Hypothalamus (tissue), 51 donors: ENCODE measurements around the gene GOLGA6A.
"Not testable (repeated sequence)": the region's sequence is repeated elsewhere in the genome, so short reads cannot be mapped to it uniquely, and the experiment has no call there.

ENCODE experiments used
- DNase-seq, 51 donors: peaks; one replicate each; lab custom pipeline; 2025; lab: John Stamatoyannopoulos, UW

Gene GOLGA6A

DNA sequence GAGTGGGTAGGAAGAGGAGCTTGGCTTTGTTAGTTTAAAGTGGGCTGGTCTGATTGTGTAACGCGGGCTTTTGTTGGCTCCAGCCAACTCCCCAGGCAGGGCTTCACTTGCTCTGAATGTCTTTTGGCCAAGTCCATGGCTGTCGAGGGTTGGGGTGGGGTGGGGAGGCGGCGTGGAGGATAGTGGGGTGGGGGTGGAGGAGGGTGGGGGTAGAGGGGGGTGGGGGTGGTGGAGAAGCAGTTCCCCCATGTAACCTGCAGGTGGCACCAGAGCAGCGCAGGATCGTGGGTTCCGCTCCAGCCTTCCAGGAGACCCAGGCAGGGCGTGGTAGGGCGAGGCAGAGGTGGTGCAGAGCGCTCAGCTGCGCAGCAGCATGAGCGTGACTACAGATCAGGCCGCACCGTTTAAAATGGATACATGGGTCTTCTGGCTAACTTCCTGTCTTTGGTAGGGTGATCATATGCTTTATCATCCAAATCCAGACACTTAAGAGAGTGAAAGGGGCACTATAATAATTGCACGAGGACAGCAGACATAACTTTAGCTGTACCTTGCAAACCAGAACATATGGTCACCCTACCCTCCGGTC is 28.3 kb downstream of the GOLGA6A start:
- peak in 36 of 51 donors; percentile 5 to 61 (median 30) for DNase-seq

DNA sequence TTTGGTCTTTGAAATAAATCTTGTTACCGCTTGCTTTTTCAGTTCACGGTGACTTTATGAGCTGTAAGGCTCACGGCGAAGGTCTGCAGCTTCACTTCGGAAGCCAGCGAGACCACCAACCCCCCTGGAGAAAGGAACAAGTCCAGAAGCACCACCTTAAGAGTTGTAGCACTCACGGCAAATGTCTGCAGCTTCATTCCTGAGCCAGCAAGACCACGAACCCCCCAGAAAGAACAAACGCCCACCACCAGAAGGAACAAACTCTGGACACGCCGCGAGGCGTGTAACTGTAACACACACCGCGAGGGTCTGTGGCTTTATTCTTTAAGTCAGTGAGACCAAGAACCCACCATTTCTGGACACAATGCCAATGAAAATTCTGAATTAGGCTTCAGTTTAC is 28.8 kb downstream of the GOLGA6A start:
- DNase-seq, result no peak

DNA sequence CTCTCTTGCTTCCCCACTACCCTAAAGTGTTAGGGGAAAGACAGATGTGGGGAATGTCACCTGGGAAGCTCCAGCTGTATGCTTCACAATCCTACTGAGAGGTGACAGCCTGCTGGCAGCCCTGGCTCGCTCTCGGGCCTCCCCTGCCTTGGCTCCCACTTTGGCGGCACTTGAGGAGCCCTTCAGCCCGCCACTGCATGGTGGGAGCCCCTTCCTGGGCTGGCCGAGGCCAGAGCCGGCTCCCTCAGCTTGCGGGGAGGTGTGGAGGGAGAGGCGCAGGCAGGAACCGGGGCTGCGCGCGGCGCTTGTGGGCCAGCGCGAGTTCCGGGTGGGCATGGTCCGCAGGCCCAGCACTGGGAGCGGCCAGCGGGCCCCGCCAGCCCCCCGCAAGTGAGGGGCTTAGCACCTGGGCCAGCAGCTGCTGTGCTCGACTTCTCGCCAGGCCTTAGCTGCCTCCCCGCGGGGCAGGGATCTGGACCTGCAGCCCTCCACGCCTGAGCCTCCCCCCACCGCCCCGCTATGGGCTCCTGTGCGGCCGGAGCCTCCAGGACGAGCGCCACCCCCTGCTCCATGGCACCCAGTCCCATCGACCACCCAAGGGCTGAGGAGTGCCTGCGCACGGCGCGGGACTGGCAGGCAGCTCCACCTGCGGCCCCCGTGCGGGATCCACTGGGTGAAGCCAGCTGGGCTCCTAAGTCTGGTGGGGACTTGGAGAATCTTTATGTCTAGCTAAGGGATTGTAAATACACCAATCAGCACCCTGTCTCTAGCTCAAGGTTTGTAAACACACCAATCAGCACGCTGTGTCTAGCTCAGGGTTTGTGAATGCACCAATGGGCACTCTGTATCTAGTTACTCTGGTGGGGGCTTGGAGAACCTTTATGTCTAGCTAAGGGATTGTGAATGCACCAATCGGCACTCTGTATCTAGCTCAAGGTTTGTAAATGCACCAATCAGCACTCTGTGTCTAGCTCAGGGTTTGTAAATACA is 29.8 kb downstream of the GOLGA6A start:
- not testable (repeated sequence) for DNase-seq

DNA sequence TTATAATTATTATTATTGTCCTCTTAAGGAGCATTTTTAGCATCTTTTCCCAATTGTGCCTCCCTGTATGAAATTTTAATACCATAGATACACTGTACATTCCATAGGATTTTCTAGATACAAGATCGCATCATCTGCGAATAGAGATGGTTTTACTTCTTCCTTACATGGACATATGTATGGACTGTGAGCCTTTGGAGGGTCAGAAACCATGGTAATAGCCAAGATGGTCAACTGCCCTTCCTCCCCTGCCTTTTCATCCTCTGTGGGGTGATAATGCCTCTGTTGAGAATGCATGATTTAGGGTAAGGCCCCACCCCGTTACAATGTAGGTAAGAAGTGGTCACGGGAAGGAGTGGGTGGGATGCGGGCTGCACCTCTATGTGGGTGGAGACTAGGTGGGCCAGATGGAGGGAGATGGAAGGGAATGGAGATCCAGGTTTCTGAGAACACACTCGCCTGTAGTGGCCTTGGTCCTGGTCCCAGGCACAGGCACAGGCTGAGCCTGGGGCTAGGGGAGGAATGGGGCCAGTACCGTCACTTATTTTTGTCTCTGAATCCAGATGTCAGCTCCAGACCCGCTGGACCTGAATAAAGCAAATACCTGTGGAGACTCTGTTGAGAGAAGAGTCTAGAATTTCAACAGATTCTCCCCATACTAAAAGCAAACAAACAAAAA is 31.7 kb downstream of the GOLGA6A start:
- DNase-seq, result no peak

DNA sequence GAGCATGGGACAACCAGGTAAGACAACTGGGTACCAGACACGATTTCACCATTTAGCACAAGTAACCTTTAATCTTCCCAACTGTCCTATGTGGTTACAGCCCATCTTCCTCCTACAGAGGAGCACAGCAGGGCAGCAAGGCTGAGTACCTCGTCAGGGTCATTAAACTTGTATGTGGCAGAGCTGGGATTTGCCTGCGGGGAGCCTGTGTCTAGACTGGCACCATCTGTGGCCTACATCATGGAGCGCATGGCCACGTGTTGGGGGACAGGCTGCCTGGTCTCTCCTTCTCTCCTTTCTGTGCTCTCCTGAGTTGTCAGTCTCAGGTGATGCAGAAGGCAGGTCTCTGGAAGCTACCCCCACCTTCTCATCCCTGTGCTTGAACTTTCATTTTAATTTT is 32.2 kb downstream of the GOLGA6A start:
- DNase-seq, result no peak

DNA sequence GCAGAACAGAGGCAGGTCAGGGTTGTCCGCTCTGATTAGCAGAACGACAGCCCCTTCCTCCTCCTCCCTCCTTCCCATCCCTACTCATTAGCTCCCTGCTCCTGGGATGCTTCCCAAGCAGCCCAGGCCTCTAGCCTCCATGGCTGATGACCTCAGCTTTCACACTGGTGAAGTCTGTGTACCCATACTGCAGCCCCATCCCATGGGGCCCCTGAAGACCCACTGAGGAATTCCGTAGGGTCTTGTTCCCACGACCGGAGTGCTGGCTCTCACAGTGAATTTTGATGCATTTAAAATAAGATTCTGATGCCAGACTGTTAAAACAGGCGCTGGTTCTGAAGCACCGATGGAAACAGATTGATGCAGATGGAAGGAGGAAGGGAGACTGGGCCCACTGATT is 36.1 kb downstream of the GOLGA6A start:
- DNase-seq, result no peak

DNA sequence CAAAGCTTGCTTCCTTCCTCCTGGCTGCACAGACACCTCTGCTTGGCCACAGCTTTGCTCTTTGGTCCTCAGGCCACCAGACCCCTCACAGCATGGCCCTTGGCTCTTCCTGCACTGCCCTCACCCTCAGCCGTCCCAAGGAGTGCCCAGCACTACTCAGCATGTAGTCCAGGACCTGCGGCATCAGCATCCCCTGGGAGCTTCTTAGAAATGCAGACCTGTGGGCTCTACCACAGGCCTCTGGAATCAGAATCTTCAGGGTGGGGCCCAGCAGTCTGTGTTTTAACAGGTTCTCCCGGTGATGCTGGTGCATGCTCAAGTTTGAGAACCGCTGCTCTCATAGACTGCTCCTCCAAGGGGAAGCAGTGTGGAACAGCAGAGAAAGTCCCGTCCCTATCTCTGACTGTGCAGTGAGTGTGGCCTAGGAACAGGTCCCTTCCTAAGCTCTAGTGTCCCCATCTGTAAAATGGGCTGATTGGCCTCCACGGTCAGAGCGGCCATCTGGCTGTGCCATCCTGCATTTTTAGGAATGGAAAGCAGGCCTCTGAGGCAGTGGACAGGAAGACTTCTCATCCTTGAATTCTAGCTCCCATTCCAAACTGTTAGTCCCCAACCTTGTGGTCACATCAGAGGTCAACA is 36.6 kb downstream of the GOLGA6A start:
- no peak for DNase-seq

DNA sequence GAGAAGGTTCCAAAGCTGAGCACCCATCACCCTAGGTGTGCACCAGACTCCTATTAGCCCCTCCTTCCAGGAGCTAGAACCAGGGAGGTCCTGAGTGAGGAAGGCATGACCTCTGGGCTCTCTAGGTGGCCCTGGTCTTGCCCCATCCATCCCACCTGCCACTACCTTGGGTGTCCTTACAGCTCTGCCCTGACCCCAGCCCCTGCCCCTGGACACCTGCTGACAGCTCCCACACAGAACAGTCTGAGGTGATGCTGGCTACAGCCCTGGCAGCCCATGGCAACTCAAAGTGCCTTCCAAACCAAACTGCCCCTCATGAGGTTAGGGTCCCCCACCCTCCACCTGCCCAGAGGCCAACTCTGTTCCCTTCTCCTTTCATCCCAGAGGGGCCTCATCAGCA is 37.2 kb downstream of the GOLGA6A start:
- no peak for DNase-seq

DNA sequence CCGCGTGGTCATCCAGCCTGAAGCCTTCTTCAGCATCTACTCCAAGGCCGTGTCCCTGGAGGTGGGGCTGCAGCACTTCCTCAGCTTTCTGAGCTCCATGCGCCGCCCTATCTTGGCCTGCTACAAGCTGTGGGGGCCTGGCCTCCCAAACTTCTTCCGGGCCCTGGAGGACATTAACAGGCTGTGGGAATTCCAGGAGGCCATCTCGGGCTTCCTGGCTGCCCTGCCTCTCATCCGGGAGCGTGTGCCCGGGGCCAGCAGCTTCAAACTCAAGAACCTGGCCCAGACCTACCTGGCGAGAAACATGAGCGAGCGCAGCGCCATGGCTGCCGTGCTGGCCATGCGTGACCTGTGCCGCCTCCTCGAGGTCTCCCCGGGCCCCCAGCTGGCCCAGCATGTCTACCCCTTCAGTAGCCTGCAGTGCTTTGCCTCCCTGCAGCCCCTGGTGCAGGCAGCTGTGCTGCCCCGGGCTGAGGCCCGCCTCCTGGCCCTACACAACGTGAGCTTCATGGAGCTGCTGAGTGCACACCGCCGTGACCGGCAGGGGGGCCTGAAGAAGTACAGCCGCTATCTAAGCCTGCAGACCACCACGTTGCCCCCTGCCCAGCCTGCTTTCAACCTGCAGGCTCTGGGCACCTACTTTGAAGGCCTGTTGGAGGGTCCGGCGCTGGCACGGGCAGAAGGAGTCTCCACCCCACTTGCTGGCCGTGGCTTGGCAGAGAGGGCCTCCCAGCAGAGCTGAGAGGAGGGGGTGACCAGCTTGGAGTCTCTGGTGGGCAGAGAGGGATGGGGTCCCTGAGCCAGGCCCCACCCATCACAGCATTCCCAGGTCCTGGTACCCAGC is 37.9 kb downstream of the GOLGA6A start:
- no peak for DNase-seq

DNA sequence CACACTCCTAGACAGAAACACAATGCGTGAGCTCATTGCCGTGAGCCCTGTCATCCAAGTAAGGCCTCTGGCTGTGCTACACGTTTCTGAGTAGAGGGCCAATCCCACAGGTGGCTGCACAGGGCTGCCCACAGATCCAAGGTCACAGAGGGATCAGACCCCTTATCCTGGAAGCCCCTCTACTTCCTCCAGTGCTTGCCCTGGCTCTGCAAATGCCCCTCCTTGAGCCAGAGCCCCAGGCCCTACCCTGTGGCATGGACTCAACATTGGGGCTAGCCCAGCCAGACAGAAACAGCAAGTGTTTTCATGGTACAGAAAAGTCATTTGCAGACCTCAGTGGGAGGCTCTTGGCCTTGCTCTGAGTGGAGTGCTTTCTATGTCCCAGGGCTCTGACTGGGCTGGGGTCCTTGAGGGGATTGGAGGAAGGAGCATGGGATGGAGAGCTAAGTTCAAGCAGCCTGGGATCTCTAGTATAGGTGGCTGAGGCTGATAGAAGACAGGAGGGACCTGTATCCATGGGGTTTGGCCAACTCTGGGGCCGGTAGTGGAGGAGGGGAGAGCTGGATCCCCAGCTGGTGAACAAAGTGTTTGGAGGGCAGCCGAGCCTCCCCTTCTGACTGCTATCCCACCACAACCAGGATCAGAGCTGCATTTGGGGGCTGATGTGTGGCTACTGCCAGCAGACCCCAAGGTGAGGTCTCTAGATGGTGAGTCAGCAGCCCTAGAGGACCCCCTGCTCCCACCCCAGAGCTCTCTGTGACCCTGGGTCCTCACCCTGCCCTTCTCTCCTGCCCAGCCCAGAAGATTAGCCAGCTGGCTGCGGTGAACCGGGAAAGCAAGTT is 38.7 kb downstream of the GOLGA6A start:
- no peak for DNase-seq

DNA sequence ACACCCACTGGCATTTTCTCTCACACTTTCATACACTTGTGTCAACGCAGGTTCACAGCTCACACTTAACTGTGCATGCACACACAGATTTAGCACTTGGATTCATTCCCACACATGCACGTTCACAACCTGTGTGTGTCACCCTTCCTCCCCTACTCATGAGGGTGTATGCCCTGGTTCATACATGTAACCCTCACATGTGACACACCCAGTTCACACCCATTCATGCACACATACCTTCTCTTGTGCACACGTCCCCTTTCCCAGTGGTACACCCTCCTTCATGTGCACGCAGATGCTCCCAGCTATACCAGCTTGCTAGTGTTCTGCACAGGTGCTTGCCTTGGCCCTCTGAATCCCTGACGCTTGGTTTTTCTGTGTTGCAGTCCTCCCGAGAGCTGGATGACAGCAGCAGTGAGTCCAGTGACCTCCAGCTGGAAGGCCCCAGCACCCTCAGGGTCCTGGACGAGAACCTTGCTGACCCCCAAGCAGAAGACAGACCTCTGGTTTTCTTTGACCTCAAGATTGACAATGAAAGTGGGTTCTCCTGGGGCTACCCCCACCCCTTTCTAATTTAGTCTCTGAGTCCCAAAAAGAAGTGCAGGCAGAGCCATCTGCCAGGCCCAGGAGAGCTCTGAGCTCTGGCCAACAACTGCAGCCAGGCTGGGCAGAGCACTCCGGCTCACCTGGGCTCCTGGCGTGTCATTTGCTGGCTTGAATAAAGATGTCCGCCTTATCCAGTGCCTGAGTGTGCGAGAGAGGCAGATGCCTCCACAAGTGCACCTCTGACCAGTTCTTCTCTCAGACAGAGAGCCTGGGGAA is 39.5 kb downstream of the GOLGA6A start:
- DNase-seq, result no peak

DNA sequence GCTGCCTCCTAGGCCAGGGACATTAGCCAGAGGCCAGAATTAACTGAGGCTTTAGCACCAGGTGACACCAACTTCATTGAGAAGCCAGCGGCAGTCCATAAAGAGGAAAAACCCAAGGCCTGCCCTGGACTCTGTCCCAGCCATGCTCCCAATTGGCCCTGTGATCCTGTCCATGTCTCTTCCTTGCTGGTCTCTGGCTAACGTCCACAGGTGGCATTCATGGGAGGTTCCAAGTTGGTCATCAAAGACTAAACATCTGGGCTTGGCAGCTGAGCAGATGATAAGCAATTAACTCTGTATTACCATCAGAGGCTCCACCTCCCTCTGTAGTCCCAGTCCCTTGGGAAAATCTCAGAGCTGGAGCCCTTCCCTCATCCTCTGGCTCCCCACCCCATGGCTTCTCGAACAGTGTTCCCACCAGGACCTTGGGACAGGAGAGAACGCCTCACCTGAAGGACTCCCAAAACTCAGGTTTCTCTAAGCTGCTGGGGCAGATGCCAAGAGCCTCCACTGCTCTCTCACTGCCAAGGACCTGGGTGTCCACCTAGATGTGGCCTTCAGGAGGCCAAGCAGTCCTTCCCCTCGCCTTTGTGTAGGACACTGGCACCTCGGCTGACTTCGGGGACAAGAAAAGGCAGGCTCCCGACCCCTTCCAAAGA is 40.4 kb downstream of the GOLGA6A start:
- DNase-seq, result no peak

DNA sequence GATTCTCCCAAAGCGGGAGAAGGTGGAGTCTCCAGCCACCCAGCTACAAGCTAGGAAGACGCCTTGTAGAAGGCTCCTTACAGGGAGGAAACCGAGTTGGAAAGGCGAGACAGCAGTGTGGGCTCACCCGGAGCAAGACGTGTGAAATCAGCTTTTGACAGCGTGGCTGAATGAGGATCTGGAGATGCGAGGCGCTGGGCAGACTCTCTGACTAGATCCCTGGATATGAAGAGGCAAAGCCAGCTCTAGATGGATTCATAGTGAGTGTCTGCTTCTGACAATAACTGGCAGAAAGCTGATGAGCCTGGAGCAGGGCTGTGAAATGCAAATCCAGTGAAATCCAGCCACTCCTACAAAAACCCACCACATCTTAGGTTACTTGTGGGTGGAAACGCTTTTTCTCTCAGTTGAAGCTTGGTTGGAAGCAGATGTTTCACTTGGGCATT is 41.0 kb downstream of the GOLGA6A start:
- DNase-seq, result peak in 1 of 51 donors; percentile 13

DNA sequence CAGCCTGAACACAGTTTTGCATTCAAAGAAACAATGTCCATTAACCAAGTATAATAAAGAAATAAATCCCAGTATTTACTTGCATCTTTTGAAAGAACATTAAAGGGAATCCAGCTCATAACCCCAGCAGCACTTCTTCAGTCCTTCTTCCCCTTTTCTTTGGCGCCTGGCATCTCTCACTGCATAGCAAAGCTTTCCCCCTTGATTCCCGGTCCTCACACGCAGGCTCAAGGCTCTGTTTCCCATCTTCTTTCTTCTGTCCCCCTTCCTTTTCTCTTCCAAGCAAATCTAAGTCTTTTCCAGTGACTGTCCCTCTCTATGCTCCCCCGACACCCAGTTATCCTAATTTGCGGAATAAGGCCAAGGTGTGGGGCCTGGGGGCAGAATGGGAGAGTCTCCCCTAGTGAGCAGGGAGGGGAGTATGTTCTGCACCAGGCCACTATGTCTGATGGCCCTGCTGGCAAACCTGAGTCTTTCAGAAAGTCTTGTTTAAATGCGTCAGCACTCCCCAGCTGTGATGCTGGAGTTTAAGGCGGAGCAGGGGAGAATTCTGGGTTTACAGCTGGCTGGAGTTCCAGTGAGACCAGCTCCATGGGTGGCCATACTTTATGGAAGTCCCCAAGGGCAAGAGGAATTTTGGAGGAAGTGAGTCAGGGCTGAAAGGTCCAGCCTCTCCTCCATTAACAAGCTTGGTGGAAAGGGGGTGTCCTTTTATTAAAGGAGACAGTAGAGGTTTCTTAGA is 42.1 kb downstream of the GOLGA6A start:
- no peak for DNase-seq

DNA sequence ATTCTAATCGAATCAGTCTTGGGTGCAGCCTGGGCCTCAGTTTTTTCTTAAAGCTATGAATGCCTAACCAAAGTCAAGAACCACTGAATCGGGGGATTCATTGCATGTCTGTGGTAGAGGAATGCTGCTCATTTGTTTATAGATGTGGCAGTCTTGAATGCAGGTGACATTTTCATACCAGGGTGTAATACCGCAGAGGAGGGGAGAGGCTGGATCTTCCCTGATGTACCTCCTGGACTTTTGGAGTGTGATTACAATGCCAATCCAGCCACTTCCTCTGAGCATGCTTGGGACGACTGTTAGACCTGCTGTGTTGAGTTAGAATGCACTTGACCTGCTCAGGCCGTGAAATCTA is 42.7 kb downstream of the GOLGA6A start:
- no peak for DNase-seq

DNA sequence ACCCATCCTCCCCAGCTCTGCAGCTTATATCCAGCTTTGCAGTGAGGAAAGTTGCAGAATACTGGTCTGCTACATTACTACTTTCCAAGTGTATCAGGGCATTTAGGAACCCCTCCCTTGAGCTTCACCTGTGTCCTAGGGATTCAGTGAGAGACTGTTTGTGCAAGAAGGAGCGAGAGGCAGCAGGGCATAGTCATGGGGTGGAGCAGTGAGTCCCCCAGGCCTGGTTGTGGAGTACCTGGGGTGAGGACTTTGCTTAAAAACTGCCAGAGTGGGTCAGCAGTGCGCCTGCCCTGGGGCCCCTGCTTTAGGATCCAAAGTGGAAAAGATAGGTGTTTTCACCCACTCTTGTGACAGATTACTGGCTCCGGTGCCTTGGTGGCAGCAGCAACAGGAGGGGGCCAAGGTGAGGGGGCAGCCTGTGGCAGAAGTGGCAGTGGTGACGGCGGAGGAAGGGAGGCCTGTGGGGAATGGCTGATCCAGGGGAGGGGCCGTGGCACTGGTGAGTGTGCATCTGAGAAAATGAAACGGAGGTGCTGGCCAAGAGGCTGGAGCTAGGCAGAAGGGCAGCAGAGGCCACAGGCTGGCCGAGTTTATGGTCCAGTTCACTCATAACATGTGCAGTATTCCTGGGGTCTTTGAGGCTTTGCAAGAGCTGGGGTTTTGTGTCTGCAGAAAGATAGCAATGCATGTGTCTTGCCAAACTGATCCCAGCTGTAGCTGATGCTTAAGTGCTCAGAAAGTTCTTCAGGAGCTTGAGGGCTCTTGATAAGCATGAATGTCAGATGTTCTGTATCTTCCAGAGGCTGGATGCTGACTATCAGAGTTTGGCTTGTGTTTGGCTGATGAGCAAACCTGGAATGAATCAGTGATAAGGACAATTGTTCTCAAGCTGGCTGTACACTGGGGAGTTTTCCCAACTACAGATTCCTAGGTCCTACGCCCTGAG is 43.4 kb downstream of the GOLGA6A start:
- DNase-seq, result no peak
